Loucy (cell line): Measurements from ENCODE around the gene AFF3.
"Not testable (repeated sequence)": the region's sequence is repeated elsewhere in the genome, so short reads cannot be mapped to it uniquely, and the experiment has no call there.

Source experiments
- H2AFZ ChIP-seq: fragments of 200-600 bp; sonication (generic); 2 replicates; pipeline ENCODE4 v1.6.0; 2016; ENCODE audit warnings: antibody characterized with exemption, mild to moderate bottlenecking, low read length, moderate library complexity
- H3F3A ChIP-seq: fragments of 200-600 bp; 2 replicates; pipeline ENCODE4 v1.6.0; 2016; ENCODE audit warnings: antibody characterized with exemption, low read depth, mild to moderate bottlenecking
- H3K27me3 ChIP-seq: fragments of 200-600 bp; sonication (generic); 2 replicates; pipeline ENCODE4 v1.6.1; 2014; ENCODE audit warnings: low read length, mild to moderate bottlenecking; ENCODE audit not compliant: insufficient read depth, poor library complexity, severe bottlenecking
- H3K36me3 ChIP-seq: fragments of 200-600 bp; sonication (generic); 2 replicates; pipeline ENCODE4 v1.6.1; 2016; ENCODE audit warnings: low read length; ENCODE audit not compliant: insufficient read depth
- H3K4me1 ChIP-seq: fragments of 200-600 bp; sonication (generic); 2 replicates; pipeline ENCODE4 v1.5.1; 2014; ENCODE audit warnings: low read length, mild to moderate bottlenecking; ENCODE audit not compliant: insufficient read depth, poor library complexity, severe bottlenecking
- H3K4me2 ChIP-seq: fragments of 200-600 bp; sonication (generic); 2 replicates; pipeline ENCODE4 v1.6.0; 2014; ENCODE audit warnings: antibody characterized with exemption, low read length, low read depth, mild to moderate bottlenecking; ENCODE audit not compliant: poor library complexity, severe bottlenecking
- H3K4me3 ChIP-seq: fragments of 200-600 bp; sonication (generic); 2 replicates; pipeline ENCODE4 v1.5.1; 2014; ENCODE audit warnings: low read length, mild to moderate bottlenecking, mixed read lengths; ENCODE audit not compliant: poor library complexity, severe bottlenecking
- H3K79me2 ChIP-seq: fragments of 200-600 bp; sonication (generic); 2 replicates; pipeline ENCODE4 v1.6.1; 2014; ENCODE audit warnings: low read length; ENCODE audit not compliant: insufficient read depth
- H3K9ac ChIP-seq: fragments of 200-600 bp; sonication (generic); 2 replicates; pipeline ENCODE4 v1.6.0; 2014; ENCODE audit warnings: mild to moderate bottlenecking, low read depth, low read length, moderate library complexity; ENCODE audit not compliant: poor library complexity, severe bottlenecking
- H3K9me2 ChIP-seq: fragments of 200-600 bp; sonication (generic); replicated peaks from 2 replicates; pipeline ENCODE4 v1.6.1; 2016; ENCODE audit warnings: low read depth, low read length, mixed read lengths
- H3K9me3 ChIP-seq: fragments of 200-600 bp; sonication (generic); 2 replicates; pipeline ENCODE4 v1.6.1; 2014; ENCODE audit warnings: mild to moderate bottlenecking, antibody characterized with exemption, low read length, low read depth; ENCODE audit not compliant: insufficient read depth
- H4K20me1 ChIP-seq: fragments of 200-600 bp; sonication (generic); 2 replicates; pipeline ENCODE4 v1.6.0; 2014; ENCODE audit warnings: antibody characterized with exemption, low read length, mild to moderate bottlenecking; ENCODE audit not compliant: insufficient read depth, poor library complexity, severe bottlenecking
- EZH2phosphoT487 ChIP-seq: fragments of 200-600 bp; IDR thresholded peaks from 2 replicates; pipeline ENCODE4 v1.6.1; 2018; ENCODE audit warnings: antibody characterized with exemption, mild to moderate bottlenecking, moderate library complexity, borderline replicate concordance
- TF ChIP-seq, protein P1 (sequence below): fragments of 200-600 bp; sonication (generic); conservative IDR thresholded peaks from 2 replicates; pipeline ENCODE4 v1.5.1; 2014; ENCODE audit warnings: mild to moderate bottlenecking, antibody characterized with exemption, low read length

Gene AFF3

DNA sequence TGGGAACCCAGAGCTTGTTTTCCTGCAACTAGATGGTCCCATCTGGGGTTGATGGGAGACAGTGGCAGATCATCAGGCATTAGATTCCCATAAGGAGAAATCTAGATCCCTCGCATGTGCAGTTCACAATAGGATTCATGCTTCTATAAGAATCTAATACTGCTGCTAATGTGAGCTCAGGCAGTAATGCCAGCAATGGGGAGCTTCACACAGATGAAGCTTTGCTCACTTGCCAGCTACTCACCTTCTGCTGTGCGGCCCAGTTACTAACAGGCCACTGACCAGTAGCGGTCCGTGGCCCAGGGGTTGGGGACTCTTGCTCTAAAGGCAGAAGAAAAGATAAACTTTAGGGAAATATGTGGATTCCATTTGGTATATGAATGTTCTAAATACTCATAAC is 192.9 kb downstream of the AFF3 start:
- Histone ChIP-seq H3K4me1 (no peaks in the 10 kb centered on the region), H3F3A (no peaks in the 10 kb centered on the region), H3K4me2 (no peak overlapping the region), H3K36me3 (no peaks in the 10 kb centered on the region), H3K9me3 (no peaks in the 10 kb centered on the region), H4K20me1 (no peaks in the 10 kb centered on the region), H3K9ac (no peak overlapping the region), H3K79me2 (no peaks in the 10 kb centered on the region), H2AFZ (no peak overlapping the region), H3K9me2 (no peaks in the 10 kb centered on the region), H3K4me3 (no peak overlapping the region), H3K27me3 (no peaks in the 10 kb centered on the region)
- TF ChIP-seq EZH2phosphoT487: no peak
- TF ChIP-seq, protein P1, sequence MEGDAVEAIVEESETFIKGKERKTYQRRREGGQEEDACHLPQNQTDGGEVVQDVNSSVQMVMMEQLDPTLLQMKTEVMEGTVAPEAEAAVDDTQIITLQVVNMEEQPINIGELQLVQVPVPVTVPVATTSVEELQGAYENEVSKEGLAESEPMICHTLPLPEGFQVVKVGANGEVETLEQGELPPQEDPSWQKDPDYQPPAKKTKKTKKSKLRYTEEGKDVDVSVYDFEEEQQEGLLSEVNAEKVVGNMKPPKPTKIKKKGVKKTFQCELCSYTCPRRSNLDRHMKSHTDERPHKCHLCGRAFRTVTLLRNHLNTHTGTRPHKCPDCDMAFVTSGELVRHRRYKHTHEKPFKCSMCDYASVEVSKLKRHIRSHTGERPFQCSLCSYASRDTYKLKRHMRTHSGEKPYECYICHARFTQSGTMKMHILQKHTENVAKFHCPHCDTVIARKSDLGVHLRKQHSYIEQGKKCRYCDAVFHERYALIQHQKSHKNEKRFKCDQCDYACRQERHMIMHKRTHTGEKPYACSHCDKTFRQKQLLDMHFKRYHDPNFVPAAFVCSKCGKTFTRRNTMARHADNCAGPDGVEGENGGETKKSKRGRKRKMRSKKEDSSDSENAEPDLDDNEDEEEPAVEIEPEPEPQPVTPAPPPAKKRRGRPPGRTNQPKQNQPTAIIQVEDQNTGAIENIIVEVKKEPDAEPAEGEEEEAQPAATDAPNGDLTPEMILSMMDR: no peak

DNA sequence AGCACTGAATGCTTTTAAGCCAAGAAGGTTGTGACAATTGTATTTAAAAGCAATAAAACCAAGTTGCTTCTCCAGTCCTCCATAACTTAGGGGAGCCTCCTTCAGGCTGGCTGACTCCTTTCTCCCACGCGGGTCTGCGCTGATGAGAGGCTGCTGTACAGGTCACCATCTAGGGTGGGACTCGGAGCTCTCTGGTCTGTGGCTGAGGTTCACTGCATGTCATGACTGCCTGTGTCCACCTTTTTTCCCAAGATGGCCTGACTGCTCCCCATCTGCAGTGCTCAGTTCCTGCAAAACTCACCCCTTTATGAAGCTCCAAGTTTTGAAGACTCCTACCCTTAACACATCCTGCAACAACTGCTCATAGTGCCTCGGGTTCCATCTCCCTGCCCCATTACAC is 194.4 kb downstream of the AFF3 start:
- H3K4me1 ChIP-seq: no peaks in the 10 kb centered on the region
- TF ChIP-seq, protein P1: no peak
- no peak for TF ChIP-seq EZH2phosphoT487
- H3K4me2 ChIP-seq: no peak overlapping the region
- H4K20me1 ChIP-seq: no peaks in the 10 kb centered on the region
- no peaks in the 10 kb centered on the region for H3F3A ChIP-seq
- H3K36me3 ChIP-seq: no peaks in the 10 kb centered on the region
- no peak overlapping the region for H3K9ac ChIP-seq
- no peaks in the 10 kb centered on the region for H3K27me3 ChIP-seq
- no peaks in the 10 kb centered on the region for H3K9me3 ChIP-seq
- H3K4me3 ChIP-seq: no peak overlapping the region
- H2AFZ ChIP-seq: no peak overlapping the region
- no peaks in the 10 kb centered on the region for H3K9me2 ChIP-seq
- H3K79me2 ChIP-seq: no peaks in the 10 kb centered on the region

DNA sequence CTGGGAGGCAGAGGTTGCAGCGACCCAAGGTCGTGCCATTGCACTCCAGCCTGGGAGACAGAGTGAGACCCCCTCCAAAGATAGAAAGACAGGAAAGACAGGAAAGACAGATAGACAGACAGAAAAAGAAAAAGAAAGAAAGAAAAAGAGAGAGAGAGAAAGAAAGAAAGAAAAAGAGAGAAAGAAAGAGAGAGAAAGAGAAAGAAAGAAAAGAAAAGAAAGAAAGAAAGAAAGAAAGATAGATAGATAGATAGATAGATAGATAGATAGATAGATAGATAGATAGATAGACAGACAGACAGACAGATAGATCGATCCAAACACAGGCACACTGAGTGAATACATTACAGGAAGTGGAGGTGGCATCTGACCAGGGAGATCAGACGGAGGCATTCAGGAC is 195.0 kb downstream of the AFF3 start:
- not testable (repeated sequence) for H3K4me2 ChIP-seq, H3K9me2 ChIP-seq, H3F3A ChIP-seq, H3K4me3 ChIP-seq, H3K9ac ChIP-seq, H3K79me2 ChIP-seq, H3K9me3 ChIP-seq, H3K27me3 ChIP-seq, H4K20me1 ChIP-seq, H2AFZ ChIP-seq, H3K4me1 ChIP-seq, H3K36me3 ChIP-seq

DNA sequence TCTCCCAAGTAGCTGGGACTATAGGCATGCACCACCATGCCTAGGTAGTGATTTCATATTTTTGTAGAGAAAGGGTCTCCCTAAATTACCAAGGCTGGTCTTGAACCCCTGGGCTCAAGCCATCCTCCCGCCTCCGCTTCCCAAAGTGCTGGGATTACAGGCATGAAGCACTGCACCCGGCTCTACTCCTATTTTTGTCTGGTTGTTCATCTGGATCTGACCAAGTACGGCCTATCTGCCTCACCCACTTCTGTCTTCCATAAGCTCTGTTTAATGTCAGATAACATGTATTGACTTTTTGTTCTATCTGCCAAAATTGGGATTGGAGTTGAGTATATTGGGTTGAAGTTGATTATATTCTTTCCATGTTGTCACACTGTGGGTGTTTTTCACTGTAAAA is 198.4 kb downstream of the AFF3 start:
- Histone ChIP-seq H3K4me1 (no peaks in the 10 kb centered on the region), H2AFZ (no peak overlapping the region), H4K20me1 (no peaks in the 10 kb centered on the region), H3K9me3 (no peaks in the 10 kb centered on the region), H3K9me2 (no peaks in the 10 kb centered on the region), H3K79me2 (no peaks in the 10 kb centered on the region), H3K9ac (no peak overlapping the region), H3K4me3 (no peak overlapping the region), H3K27me3 (no peaks in the 10 kb centered on the region), H3F3A (no peaks in the 10 kb centered on the region), H3K36me3 (no peaks in the 10 kb centered on the region), H3K4me2 (no peak overlapping the region)
- TF ChIP-seq, protein P1: no peak
- no peak for TF ChIP-seq EZH2phosphoT487
